ENCODE measurements around the gene SERPINA10.

The SERPINA10 gene

GRCh38 chr14:94237046-94237445 lies 56.0 kb downstream of the SERPINA10 start:
- Histone ChIP-seq H3K9me3 (no peaks in the 10 kb centered on the region), H3K4me1 (no peaks in the 10 kb centered on the region; the same call in 1 of the 2 replicates), H3K27me3 (ENCODE audit: low read depth) (no peaks in the 10 kb centered on the region), H3K36me3 (replicated peaks) (peaks cover 8% of the 10 kb centered on the region; the same call in 1 of the 2 replicates), H3K4me3 (no peak overlapping the region)
- in situ Hi-C loops (cut with MboI; ENCODE audit: low sequenced_read_pairs), result no loop called here
- no peak for DNase-seq (ENCODE audit: low spot score in 2 of 2)

Data from HAP-1 (cell line).